ENCODE results near the gene ARHGEF10L.

Gene ARHGEF10L

GRCh38 chr1:17632541-17633184 lies 93.2 kb downstream of the ARHGEF10L start:
- no peak for FAIRE-seq

GRCh38 chr1:17633654-17634053 lies 94.2 kb downstream of the ARHGEF10L start:
- FAIRE-seq (no peak), DNase-seq (ENCODE audit: low spot score) (peak; percentile 72)

More at GRCh38 chr1:17632541-17633184, 93.2 kb downstream of the ARHGEF10L start:
- DNase-seq (ENCODE audit: low spot score) = no peak

- DNase-seq (ENCODE audit: low spot score) (no peak), FAIRE-seq (no peak)
Measured at GRCh38 chr1:17635276-17635675, 95.8 kb downstream of the ARHGEF10L start.

GRCh38 chr1:17635811-17636210 lies 96.3 kb downstream of the ARHGEF10L start:
- DNase-seq (ENCODE audit: low spot score) (no peak), FAIRE-seq (no peak)

GRCh38 chr1:17636612-17637011 lies 97.1 kb downstream of the ARHGEF10L start:
- no peak for FAIRE-seq
- DNase-seq (ENCODE audit: low spot score) = peak; percentile 21

GRCh38 chr1:17637055-17637454 lies 97.6 kb downstream of the ARHGEF10L start:
- no peak for FAIRE-seq

GRCh38 chr1:17639703-17640340 lies 100.3 kb downstream of the ARHGEF10L start:
- no peak for DNase-seq (ENCODE audit: low spot score)
- no peak for FAIRE-seq

More at GRCh38 chr1:17637055-17637454, 97.6 kb downstream of the ARHGEF10L start:
- DNase-seq (ENCODE audit: low spot score) = no peak

- DNase-seq (ENCODE audit: low spot score) (no peak), FAIRE-seq (no peak)
Measured at GRCh38 chr1:17640393-17640792, 100.9 kb downstream of the ARHGEF10L start.

- DNase-seq (ENCODE audit: low spot score) (no peak), FAIRE-seq (no peak)
Measured at GRCh38 chr1:17640975-17641374, 101.5 kb downstream of the ARHGEF10L start.

- FAIRE-seq = no peak
- no peak for DNase-seq (ENCODE audit: low spot score)
Measured at GRCh38 chr1:17642169-17642568, 102.7 kb downstream of the ARHGEF10L start.

- FAIRE-seq = no peak
- no peak for DNase-seq (ENCODE audit: low spot score)
Measured at GRCh38 chr1:17642943-17643342, 103.4 kb downstream of the ARHGEF10L start.

GRCh38 chr1:17643861-17644703 lies 104.6 kb downstream of the ARHGEF10L start:
- no peak for DNase-seq (ENCODE audit: low spot score)
- FAIRE-seq = no peak

GRCh38 chr1:17645068-17645911 lies 105.8 kb downstream of the ARHGEF10L start:
- FAIRE-seq (no peak), DNase-seq (ENCODE audit: low spot score) (no peak)

GRCh38 chr1:17646444-17647280 lies 107.2 kb downstream of the ARHGEF10L start:
- FAIRE-seq (no peak), DNase-seq (ENCODE audit: low spot score) (no peak)

GRCh38 chr1:17648457-17649145 lies 109.1 kb downstream of the ARHGEF10L start:
- DNase-seq (ENCODE audit: low spot score) = peak; percentile 69

GRCh38 chr1:17649371-17650106 lies 110.0 kb downstream of the ARHGEF10L start:
- DNase-seq (ENCODE audit: low spot score) (no peak), FAIRE-seq (no peak)

More at GRCh38 chr1:17648457-17649145, 109.1 kb downstream of the ARHGEF10L start:
- FAIRE-seq = no peak

- FAIRE-seq (no peak), DNase-seq (ENCODE audit: low spot score) (no peak)
Measured at GRCh38 chr1:17653276-17653675, 113.8 kb downstream of the ARHGEF10L start.

- peak; percentile 68 for DNase-seq (ENCODE audit: low spot score)
- no peak for FAIRE-seq
Measured at GRCh38 chr1:17653728-17654351, 114.3 kb downstream of the ARHGEF10L start.

Measured in urothelium cell line (cell line).